ENCODE results near the gene PLEKHA1. TPM values are rescaled to one million over a fixed set of nuclear protein-coding genes. Genes with fewer than 3 reads are reported as not detected.

PLEKHA1 gene
- total RNA-seq, 1 donor from 2014 or later: 35.3 TPM

GRCh38 chr10:122454603-122455080 lies 80.1 kb downstream of the PLEKHA1 start, which contains the start of gene ARMS2:
Gene ARMS2, plus strand, starts transcription at chr10:122454653. Its CDS starts 75 bp downstream, at chr10:122454728.
- Histone ChIP-seq H3K4me3 (ENCODE audit: low read depth, low read length) (no peak within 1 kb of the TSS), H3K27me3 (ENCODE audit: control insufficient read depth, insufficient read depth, low read length) (peaks cover 2% of the 10 kb centered on the region), H3K36me3 (ENCODE audit: control insufficient read depth, insufficient read depth, low read length) (no peaks in the 10 kb centered on the region)
- DNase-seq (ENCODE audit: low read depth) (no peak), FAIRE-seq (no peak)
- no peak for TF ChIP-seq CTCF (IDR thresholded peaks at IDR 0.05; ENCODE audit: insufficient read depth, low read length, severe bottlenecking)

- Histone ChIP-seq H3K27me3 (ENCODE audit: control insufficient read depth, insufficient read depth, low read length) (peaks cover 2% of the 10 kb centered on the region), H3K4me3 (ENCODE audit: low read depth, low read length) (no peak overlapping the region), H3K36me3 (ENCODE audit: control insufficient read depth, insufficient read depth, low read length) (no peaks in the 10 kb centered on the region)
- FAIRE-seq (no peak), DNase-seq (ENCODE audit: low read depth) (no peak)
- TF ChIP-seq CTCF (IDR thresholded peaks at IDR 0.05; ENCODE audit: insufficient read depth, low read length, severe bottlenecking): no peak
Measured at GRCh38 chr10:122455376-122456079, 81.0 kb downstream of the PLEKHA1 start.

GRCh38 chr10:122457934-122458333 lies 83.4 kb downstream of the PLEKHA1 start:
- H3K36me3 ChIP-seq (ENCODE audit: control insufficient read depth, insufficient read depth, low read length): no peaks in the 10 kb centered on the region
- TF ChIP-seq CTCF (IDR thresholded peaks at IDR 0.05; ENCODE audit: insufficient read depth, low read length, severe bottlenecking): no peak
- DNase-seq (ENCODE audit: low read depth) (no peak), FAIRE-seq (no peak)
- H3K4me3 ChIP-seq (ENCODE audit: low read depth, low read length): no peak overlapping the region
- H3K27me3 ChIP-seq (ENCODE audit: control insufficient read depth, insufficient read depth, low read length): peaks cover 2% of the 10 kb centered on the region

- no peak for TF ChIP-seq CTCF (IDR thresholded peaks at IDR 0.05; ENCODE audit: insufficient read depth, low read length, severe bottlenecking)
- Histone ChIP-seq H3K4me3 (ENCODE audit: low read depth, low read length) (no peak overlapping the region), H3K36me3 (ENCODE audit: control insufficient read depth, insufficient read depth, low read length) (no peaks in the 10 kb centered on the region), H3K27me3 (ENCODE audit: control insufficient read depth, insufficient read depth, low read length) (peaks cover 2% of the 10 kb centered on the region)
- DNase-seq (ENCODE audit: low read depth) (no peak), FAIRE-seq (no peak)
Measured at GRCh38 chr10:122458693-122459092, 84.2 kb downstream of the PLEKHA1 start.

- H3K36me3 ChIP-seq (ENCODE audit: control insufficient read depth, insufficient read depth, low read length): no peaks in the 10 kb centered on the region
- DNase-seq (ENCODE audit: low read depth) (no peak), FAIRE-seq (no peak)
- peaks cover 2% of the 10 kb centered on the region for H3K27me3 ChIP-seq (ENCODE audit: control insufficient read depth, insufficient read depth, low read length)
- no peak for TF ChIP-seq CTCF (IDR thresholded peaks at IDR 0.05; ENCODE audit: insufficient read depth, low read length, severe bottlenecking)
- H3K4me3 ChIP-seq (ENCODE audit: low read depth, low read length): no peak overlapping the region
Measured at GRCh38 chr10:122459561-122460273, 85.2 kb downstream of the PLEKHA1 start.
